ENCODE data around the gene UPB1.

The UPB1 gene

GRCh38 chr22:24494528-24495364, at the start of gene UPB1:
UPB1 (plus strand) TSS chr22:24495332; CDS start chr22:24495404, 72 bp downstream.
- DNase-seq = no peak

- no peak for DNase-seq
Observed at GRCh38 chr22:24445481-24446259, 49.5 kb upstream of the UPB1 start.

- no peak for DNase-seq
Observed at GRCh38 chr22:24446260-24446611, 48.9 kb upstream of the UPB1 start.

DNA sequence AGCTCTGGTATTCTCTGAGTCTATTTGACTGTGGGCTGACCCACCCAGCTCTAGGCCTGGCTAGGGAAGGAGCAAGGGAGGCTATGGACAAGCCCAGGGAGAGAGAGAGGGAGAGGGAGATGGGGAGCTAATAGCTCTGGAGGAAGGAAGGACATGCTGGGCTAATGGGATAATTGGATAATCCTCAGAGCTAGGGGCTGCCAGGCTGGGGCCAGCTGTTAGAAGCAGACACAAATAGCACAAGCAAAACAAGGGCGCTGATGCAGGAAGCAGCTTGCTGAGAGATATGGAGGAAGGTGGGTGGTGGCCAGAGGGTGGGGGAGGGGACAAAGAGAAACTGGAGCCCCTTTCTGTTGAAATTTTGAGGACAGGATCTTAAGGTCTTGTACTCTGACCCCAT, 44.5 kb upstream of the UPB1 start:
- no peak for DNase-seq

DNA sequence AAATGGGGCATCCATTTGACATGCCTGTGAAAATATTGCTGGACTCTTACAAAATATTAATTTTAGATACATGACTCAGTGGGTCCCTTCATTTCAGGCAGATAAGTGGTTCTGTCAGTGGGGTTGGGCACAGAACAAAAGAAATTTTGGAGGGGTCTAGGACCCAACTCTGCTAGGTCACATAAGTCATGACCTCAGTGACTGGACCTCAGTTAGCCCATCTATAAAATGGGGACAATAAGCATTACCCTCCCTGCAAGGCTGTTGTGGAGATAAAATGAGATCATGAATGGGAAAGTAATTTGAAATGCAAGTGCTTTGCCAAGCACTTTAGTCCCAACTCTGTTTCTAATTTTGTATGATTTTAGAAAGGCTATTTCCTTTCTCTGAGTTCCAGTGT, 44.0 kb upstream of the UPB1 start:
- no peak for DNase-seq

- DNase-seq = no peak
Observed at GRCh38 chr22:24453853-24454252, 41.3 kb upstream of the UPB1 start.

GRCh38 chr22:24455039-24455438, 40.1 kb upstream of the UPB1 start:
- no peak for DNase-seq

DNA sequence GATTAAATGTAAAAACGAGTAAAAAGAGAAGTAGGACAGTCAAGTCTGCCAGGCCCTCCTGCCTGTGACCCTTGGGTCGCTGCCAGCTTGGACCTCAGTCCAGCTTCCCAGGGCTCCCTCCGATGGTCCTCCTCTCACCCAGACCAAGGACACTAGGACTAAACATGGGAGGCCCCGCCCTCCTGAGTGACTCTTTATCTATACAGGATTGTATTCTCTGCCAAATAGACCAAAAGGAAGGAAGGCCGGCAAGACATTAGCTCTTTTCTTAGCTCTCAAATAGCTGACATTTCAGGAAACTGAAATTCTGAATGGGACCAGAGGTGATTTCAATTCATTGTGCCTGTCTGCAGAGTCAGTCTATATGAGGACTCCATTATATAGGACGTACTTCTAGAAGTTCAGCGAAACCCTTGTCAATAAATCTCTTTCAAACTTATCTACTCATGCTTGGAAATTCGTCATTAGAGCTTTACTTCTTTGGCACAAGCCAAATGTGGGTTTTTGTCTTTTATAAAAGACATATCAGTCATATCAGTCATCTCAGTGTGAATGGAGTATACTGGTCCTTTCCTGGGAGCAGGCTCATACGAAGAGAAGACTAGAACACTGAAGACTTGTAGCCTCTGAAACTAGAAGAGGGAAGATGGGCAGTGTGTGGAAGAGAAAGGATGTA, 39.2 kb upstream of the UPB1 start:
- no peak for DNase-seq

- DNase-seq = no peak
Observed at GRCh38 chr22:24457894-24458420, 37.2 kb upstream of the UPB1 start.

DNA sequence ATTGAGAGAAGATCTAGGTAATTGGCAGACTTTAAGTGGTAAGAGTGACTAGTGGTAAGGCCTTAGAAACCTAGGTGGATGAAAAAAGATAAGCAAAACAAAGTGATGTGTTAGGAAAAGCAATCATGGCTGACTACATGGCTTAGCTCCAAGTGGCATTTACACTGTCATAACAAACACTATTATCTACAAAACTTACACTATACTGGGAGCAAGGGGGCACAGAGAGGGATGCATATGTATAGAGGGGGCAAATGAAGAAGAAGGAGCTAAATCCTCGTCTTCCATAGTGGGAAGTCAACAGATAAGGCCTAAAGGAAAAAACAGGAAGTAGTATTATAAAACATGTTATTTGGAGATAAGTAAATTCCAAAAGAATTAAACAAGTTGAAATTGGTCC, 35.2 kb upstream of the UPB1 start:
- no peak for DNase-seq

DNA sequence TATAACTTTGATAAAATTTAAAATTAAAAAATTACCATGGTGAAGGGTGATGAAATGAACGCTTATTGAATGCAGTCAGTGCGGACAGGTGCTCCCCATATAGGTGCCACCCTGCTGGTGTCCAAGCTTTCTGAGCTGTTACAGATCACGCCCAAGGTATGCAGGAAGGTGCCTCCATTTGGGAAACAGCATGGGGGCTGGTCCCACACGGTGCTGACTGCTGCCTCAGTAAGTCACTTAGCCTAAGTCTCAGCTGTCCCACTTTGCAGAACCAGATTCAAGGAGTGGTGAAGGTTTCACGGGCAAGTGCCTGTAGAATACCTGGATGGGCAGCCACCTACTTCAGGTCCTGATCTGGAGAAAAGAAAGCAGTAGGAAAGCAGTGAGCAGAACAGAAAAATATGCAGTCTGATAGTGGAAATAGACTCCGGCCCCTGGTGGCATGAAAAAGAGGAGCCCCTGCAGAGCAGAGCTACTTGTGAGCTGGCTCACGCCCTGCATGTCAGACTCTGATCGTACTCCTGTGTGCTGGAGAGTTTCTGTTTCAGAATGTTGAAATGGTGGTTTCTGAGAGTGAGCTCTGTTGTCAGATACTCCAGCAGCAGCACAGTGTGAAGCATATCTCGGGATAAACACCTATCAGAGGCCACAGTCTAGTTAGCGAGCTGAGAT, 34.6 kb upstream of the UPB1 start:
- DNase-seq = no peak

- DNase-seq = no peak
Observed at GRCh38 chr22:24463071-24463760, 31.9 kb upstream of the UPB1 start.

- DNase-seq = peak; percentile 87
Observed at GRCh38 chr22:24465566-24465965, 29.6 kb upstream of the UPB1 start.

DNA sequence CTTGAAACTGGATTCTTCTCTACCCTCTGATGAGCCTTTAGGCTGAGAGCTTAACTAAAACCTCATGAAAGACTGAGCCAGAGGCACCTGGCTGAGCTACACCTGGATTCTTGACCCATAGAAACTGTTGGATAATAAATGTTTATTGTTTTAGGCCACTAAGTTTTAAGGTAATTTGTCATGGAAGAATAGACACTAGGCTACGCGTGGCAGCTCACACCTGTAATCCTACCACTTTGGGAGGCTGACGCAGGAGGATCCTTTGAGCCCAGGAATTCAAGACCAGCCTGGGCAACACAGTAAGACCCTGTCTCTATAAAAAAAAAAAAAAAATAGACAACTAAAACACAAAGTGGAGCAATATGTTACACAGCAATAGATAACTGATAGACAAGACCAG, 29.2 kb upstream of the UPB1 start:
- DNase-seq = no peak

DNA sequence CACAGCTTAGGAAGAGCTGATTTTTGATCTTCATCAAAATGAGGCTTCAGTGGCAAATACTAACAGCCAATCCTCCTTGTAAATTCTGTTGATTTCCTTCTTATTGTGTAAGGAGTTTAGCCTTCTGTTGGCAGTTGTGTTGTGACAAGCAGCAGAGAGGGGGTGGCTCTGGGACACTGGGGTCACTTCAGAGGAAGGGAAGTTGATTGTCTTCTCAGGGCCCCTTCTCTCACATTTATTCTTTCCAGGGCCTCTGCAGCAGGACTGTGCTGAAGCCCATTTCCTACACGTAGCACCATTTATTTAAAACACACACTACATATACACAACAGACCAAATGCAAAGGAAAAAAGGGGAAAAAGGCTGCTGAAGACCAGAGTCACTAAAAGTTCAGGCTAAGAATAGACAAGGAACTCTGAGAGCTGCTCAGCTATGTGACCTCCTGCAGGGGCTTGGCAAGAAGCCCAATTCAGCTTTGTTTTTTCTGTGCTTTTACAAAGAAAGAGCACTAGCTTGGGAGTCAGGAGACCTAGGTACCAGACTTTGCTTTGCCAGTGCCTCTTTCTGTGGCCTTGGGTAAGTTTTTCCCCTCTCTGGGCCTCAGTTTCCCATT, 28.3 kb upstream of the UPB1 start:
- DNase-seq = peak; percentile 27

DNA sequence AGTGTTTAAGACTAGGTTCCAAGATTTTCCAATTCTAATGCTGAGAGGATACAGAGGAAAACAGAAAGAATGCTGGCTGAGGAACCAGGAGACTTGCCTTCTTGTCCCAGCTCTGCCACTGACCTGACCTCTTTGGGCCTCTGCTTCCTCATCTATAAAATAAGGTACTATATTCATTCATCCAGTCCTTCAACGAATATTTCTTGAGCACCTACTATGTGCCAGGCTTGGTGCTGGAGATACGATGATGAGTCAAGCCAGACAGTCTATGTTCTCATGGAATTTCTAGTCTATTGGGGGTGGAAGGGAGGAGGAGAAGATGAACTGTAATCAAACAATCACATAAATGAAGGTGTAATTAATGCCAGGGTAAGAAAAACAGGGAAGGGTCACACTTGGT, 27.8 kb upstream of the UPB1 start:
- DNase-seq = no peak

- peak; percentile 69 for DNase-seq
Observed at GRCh38 chr22:24471570-24471969, 23.6 kb upstream of the UPB1 start.

GRCh38 chr22:24473284-24473683, 21.8 kb upstream of the UPB1 start:
- DNase-seq = no peak

DNA sequence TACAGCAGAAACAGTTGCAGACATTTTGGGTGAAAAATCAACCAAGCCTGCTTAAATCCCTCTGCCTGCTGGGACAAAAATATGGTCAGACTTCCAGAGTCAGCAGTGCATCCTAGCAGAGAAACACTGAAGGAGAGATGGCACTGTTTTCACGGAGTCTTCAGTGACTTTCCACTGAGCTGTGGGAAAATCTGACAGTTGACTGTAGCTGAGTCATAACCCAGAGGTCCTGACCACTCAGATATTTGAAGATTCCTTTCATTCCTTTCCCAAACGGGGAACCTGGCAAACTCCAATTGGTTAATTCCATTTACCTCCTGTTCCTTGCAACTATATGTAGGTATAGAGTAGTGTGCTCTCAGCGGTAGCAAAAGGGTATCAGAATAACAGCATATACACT, 20.9 kb upstream of the UPB1 start:
- peak; percentile 84 for DNase-seq

GRCh38 chr22:24474649-24475255, 20.4 kb upstream of the UPB1 start:
- DNase-seq = peak; percentile 3

GRCh38 chr22:24481641-24482040, 13.5 kb upstream of the UPB1 start:
- DNase-seq = no peak

Measured in NCI-H226 (cell line).